GM18502 (cell line): ENCODE data around the gene RDH5.

Experiments used
- ATAC-seq: cut with Tn5 transposase; IDR thresholded peaks from one replicate; pipeline ENCODE4 v1.9.1; 2021; ENCODE audit warnings: mild to moderate bottlenecking; ENCODE audit not compliant: unreplicated experiment, poor library complexity

The RDH5 gene

GRCh38 chr12:55726971-55727370 is 6.8 kb downstream of the RDH5 start:
- ATAC-seq, result no peak

DNA sequence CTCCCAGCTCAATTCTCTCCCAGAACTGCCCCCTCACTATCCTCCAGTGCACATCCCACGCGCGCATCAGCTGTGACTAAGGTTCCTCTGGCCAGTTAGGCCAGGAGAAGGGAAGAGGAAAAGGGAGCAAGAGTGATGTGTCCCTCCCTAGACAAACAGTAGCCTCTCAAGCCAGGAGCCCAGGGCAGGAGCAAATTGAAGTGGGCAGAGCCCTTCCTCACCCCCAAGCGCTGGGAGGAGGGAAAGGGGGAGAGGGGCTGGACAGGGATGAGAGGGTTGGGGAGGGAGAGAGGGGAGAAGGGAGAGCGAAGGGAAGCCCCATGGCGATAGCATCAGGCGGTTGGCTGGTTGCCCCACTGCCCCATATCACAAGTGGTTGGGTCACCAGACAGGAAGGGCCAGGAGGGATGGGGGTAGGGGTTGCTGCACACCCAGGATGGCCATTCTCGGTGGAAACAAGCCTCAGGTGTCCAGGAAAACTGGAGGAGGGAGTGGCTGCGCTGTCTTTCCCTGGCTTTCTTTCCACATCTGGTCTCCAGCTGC is 7.5 kb downstream of the RDH5 start:
- no peak for ATAC-seq

GRCh38 chr12:55728186-55728938 is 8.2 kb downstream of the RDH5 start:
- ATAC-seq, result peak; percentile 20

- peak; percentile 69 for ATAC-seq
Measured at GRCh38 chr12:55728939-55729818, 9.0 kb downstream of the RDH5 start, which contains the start of gene CD63. Gene CD63, minus strand, starts transcription at chr12:55729009. Its CDS starts 668 bp downstream, at chr12:55728341.

DNA sequence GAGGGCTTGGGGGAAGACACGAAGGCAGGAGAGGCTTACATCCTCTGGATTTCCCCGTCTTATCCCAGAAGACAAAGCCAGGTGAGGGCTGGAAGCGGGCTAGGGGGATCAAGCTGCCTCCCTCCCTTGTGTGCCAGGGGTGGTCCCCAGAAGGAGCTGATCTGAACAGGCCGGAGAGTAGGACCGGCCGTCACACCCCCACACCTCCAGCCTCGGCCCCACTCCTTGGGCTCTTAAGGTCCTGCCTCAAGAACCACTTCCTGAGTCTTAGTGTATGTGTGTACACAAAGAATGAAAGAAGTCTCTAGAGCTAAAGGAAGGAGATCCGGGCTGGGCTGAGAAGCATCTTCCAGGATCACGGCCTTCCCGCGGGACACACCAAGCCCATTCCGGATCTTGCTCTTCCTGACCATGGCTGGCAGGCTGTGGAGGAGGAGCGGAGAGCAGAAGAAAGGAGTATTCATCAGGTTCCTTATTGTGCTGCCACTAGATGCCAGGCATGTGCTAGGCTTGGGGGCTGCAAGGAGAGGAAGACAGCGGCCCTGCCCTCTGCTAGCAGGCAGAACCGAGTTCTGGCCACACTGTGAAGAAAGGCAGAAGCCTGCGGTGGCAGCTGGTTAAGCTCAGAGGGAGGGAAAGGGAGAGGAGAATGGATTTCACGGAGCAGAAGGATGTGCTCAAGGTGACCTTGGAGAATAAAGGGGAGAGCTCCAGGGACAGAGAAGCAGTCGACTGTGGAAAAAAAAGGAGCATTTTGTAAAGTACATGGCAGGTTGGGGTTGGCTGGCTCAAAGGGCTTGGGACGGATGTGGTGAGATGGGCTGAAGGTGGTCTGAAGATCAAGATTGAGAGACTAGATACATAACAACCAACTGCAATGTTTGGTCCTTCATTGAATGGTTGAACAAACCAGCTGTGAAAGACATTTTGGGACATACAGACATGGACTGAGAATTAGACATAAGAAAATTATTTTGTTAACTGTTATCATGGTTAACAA is 9.9 kb downstream of the RDH5 start:
- ATAC-seq, result peak; percentile 54

- ATAC-seq, result no peak
Measured at GRCh38 chr12:55732288-55732687, 12.1 kb downstream of the RDH5 start.

DNA sequence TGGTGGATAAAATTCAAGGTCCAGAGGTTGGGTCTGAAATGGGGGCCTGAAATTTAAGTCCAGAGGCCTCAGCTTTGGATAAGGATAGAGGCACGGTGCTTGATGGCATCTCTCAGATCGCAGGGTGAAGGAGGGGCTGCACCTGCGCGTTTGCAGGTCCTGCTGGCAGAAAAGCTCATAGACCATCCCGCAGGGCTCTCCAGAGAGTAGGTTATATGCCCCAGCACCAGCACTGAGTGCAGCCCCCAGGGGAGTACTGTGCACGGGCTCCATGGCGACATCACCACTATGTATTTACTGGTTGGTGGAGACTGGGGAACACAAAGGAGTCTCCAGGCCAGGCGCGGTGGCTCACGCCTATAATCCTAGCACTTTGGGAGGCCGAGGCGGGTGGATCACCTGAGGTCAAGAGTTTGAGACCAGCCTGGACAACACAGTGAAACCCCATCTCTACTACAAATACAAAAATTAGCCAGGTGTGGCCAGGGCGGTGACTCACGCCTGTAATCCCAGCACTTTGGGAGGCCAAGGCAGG is 12.9 kb downstream of the RDH5 start:
- no peak for ATAC-seq

DNA sequence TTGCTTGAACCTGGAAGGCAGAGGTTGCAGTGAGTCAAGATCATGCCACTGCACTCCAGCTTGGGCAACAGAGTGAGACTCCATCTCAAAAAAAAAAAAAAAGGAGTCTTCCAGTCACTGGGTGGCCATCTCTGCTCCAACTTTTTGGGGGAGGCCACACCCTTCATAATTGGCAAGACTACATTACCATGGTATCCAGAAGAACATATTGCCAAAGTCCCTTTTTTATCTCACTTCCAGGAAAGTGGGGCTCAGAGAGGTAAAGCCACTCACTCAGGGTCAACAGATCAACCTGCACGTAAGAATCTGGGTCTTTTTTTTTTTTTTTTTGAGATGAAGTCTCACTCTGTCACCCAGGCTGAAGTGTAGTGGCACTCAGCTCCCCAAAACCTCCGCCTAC is 13.7 kb downstream of the RDH5 start:
- ATAC-seq, result no peak

GRCh38 chr12:55734595-55734994 is 14.4 kb downstream of the RDH5 start:
- ATAC-seq, result no peak

GRCh38 chr12:55736076-55736475 is 15.9 kb downstream of the RDH5 start:
- no peak for ATAC-seq

GRCh38 chr12:55736780-55737580 is 16.8 kb downstream of the RDH5 start:
- ATAC-seq, result peak; percentile 45

DNA sequence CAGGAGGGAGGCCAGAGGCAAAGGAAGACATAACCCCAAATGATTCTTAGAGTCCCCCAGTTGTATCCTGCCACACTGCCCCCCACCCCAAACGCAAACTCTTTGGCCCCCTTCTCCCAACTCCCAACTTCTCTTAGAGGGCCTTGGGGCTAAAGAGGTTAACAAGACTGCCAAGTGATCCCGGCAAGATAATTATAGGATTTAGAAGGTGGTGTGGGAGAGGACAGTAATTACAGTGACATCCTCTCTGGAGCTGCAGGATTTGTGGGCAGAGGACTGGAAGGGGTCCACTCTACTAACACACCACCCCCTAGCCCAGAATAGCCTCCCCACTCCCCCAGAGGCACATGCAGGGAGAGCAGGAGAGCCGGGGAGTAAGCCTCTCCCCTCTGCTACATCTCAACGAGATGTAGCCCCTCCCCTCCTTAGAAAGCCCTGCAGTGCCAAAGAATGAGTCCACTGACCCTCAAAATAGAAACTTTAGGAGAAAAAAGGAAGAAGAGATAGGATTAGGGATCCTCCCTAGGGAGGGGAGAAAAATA is 17.5 kb downstream of the RDH5 start:
- ATAC-seq, result no peak

DNA sequence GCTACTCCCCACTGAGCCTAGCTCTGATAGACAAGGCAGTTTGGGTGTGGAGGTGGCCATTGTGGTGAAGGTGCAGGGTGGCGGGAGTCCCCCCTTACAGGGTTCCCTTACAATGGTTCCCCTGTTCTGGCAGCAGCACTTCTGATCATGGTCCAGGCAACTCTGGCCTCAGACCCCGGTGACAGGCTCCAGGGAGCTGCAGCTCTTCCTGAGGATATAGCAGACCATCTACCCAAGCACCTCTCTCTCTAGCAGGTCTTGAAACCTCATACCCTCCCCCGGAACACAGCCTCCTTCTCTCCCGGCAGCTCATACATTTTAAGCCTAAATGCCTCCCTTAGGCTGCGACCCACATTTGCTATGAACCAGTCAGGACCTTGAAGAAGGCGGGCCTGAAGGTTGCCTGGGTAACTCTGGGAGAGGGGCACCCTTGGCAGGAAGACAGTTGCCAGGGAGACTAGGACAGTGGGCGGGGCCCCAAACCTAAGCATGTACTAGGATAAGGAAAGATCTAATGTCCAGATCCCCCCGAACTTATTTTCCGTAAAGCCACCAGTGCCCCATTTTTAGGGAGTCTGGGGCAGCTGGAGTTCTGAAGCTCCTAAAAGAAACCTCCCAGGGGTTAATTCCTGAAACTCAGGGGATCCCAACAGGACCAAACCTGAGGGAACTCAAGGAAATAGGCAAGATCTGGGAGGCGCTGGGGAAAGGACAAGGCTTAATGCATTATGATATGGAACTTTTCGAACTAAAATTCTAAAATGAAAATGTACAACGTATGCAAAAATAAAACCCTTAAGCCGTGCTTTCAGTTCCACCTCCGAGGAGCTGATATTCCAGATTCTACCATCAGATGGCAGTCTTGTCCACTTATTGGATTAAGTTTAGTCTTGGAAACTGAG is 18.2 kb downstream of the RDH5 start:
- peak; percentile 85 for ATAC-seq

GRCh38 chr12:55739025-55739378 is 18.8 kb downstream of the RDH5 start:
- no peak for ATAC-seq

DNA sequence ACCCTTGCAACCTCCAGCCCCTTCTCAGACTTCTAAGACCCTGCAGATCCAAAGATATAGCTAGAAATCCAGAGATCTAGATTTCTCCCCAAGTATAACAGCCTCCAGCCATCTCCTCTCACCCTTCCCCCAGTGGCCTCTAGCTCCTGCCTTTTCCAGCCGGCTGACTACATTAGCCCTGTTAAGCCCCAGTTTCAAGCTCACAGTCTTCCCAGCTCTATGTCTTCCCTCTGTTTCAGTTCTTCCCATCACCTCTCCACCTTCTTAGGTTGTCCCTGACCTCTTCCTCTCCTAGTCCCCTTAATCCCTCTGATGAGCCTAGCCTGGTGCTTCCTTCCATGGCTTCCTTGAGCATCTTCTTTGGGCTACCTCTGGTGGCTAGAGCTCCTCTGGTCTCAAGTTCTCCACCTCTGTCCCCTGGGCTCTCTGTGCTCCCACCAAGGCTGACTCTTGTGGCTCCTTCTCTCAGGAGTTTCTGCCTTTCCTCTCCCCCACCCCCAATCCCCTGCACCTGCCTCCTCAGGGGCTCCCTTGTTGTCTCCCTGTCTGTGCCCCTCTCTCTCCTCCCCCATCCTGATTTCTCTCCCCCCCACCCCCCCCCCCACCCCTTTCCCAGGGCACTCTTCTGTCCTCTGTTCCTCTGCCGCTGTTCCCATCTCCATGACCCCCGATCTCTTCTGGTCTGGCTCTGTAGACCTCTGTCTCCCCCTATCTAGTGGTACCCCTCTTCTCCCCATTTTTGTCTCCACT is 21.9 kb downstream of the RDH5 start:
- ATAC-seq, result no peak

GRCh38 chr12:55742719-55743405 is 22.7 kb downstream of the RDH5 start, which contains the start of gene GDF11:
Gene GDF11, plus strand, starts transcription at chr12:55743122. Its CDS starts 195 bp downstream, at chr12:55743317.
- peak; percentile 44 for ATAC-seq
